TTC549 (cell line): ENCODE results near the gene RERE.
A peak's percentile ranks its signal among the peaks of the same experiment; 100 is the strongest.

ENCODE experiments used
- FAIRE-seq: peaks from 2 replicates; lab custom pipeline; 2012; peaks lifted over from hg19 to GRCh38; lab: Jason Lieb, UNC

Gene RERE

GRCh38 chr1:8540261-8540941 lies 277.0 kb downstream of the RERE start:
- FAIRE-seq, result no peak

DNA sequence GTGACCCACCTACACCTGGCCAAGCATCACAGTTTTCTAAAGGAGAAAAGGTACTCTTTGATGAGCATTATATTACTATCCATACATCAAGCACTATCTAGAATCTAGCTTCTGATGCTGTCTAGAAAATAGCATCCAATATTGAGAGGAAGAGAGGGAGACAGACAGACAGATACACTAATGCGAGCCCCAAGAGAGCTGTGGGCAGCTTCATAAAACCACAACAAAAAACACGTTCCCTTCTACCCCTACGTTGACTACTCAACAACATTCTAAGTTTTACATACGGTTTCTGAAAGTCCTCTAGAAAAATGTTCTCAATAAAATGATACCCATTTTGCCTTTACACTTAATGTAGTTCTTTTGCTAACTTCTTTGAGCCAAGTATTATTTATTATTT lies 277.8 kb downstream of the RERE start:
- no peak for FAIRE-seq

DNA sequence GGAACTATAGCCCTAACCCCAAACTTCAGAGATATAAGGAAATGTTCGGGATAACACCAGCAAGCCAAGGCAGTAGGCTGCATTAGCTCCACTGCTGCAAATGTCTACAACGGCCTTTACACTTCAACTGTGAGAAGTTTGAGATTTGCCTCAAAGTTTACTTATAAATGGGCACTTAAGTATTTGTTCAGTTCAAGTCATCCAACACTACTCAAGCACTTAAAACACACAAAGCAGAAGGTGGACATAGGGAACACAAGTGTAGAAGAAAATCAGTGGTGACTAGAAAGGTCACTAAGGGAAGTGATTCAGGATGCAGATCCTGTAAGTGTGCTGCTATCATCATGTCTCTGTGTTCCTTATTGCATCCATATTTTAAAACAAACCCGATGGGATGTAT lies 278.9 kb downstream of the RERE start:
- no peak for FAIRE-seq

DNA sequence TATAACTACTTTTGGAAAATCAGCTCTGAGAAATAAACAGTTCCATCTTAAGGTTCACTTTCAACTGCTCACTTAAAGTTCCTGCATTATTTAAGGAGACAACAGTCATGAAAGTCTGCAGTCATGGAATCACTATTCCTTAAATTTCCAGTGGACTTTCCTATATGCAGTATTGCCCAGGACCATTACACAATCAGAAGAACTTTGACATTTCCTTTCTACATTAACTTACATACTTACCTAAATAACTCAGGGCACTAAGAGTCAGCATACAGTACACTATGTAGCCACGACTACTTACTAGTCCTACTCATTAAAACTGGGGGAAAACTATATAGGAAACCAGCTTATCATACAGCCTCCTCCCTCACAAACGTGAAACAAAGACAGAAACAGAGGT lies 279.4 kb downstream of the RERE start:
- no peak for FAIRE-seq

DNA sequence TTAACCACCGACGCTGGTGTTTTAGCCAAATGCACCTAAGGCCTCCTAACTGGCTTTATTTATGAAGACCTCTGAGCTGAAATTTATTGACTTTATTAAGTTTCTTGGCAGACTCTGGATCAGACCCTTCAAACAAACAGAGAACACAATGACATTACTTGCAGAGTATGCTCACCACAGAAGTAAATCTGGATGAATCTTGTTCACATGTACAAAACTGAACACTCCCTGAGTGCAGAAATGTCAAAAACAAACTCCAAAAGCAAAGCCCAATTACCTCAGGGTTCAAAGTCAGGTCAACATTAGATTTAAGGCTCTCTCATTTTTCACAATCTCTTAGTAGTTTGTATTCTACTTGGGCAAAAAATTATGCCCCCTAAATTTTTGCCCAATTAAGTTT lies 280.9 kb downstream of the RERE start:
- FAIRE-seq, result no peak

- no peak for FAIRE-seq
Observed at GRCh38 chr1:8533907-8534306, 283.5 kb downstream of the RERE start.

DNA sequence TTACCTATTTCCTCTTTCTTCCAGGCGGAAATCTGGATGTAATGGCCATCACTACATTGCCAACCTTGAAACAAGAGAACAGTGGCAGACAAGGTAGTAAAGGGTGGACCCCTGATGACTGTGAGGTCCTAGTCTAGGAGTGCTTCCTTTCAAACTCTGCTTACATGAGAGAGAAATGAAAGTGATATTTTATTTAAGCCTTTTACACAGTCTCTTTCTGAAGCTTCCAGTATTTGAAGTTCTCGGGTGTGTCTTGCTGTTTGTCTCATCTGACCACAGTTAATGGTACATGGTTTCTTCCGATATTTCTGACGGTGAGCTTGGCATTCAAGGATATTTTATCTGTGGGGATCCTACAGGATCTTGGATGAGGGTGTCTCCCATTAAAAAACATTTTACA lies 284.3 kb downstream of the RERE start:
- FAIRE-seq, result no peak

DNA sequence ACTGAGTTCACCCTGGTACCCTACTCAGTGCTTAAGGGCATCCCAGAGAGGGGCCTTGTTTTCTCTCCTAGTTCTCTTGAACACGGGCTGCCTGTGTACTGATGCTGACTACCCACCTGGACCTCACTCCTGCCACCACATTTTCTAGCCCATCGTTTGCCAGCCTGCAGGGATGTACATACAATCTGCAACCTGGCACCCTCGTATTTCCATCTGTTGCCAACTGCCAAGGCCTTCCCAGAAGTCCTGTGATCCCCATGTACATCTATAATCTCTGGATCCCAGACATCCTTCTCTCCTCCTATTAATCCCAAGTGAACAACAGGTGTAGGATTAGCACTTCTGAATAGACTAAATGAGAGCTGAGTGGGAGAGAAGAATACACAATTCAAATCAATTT lies 287.5 kb downstream of the RERE start:
- FAIRE-seq, result no peak

- no peak for FAIRE-seq
Observed at GRCh38 chr1:8527941-8528340, 289.5 kb downstream of the RERE start.

DNA sequence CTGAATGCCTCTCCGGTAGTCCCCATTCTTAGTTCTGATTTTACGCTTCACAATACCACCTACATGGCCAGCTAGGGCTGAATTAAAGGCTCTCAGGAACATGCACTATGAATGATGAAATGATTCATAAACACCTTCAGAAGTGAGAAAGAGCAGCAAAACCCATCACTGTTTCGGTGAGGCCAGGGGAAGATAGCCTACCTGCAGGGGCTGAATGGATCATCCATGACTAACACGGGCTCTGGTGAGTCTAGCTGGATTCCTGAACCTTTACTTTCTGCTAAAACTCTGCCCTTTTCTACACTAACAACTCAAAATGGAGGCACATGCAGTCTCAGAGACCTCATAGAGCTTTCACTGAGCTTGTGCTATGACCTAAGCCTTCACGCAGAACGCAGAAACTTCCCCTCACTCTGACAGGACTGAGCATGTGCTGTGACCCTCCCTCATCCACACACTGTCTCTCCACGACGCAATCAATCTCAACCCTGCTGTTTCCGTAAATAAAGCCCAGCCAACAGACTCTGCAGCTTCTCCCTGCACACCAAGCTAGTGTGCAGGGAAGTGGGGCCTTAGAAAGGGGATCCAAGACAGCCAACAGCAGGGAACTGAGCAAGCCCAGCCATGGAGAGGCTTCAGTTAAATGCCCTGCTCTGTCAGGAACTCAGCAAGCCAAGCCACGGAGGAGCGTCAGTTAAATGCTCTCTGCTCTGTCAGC lies 291.7 kb downstream of the RERE start:
- FAIRE-seq, result peak; percentile 73

DNA sequence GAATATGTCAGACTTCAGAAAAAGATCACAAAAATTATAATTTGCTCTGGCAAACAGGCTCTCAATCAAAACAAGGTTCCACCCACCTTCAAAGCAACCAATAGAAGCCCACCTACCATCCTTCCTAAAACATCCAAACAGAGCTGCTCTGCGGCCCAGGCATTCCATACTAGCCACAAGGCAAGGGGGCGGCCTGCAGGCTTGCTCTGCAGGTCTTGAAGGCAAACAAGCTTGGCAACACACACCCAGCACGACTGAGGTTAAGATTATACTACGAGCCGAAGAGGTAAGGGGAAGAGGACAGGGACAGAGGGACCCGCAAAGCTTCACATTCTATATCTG lies 292.3 kb downstream of the RERE start:
- no peak for FAIRE-seq

DNA sequence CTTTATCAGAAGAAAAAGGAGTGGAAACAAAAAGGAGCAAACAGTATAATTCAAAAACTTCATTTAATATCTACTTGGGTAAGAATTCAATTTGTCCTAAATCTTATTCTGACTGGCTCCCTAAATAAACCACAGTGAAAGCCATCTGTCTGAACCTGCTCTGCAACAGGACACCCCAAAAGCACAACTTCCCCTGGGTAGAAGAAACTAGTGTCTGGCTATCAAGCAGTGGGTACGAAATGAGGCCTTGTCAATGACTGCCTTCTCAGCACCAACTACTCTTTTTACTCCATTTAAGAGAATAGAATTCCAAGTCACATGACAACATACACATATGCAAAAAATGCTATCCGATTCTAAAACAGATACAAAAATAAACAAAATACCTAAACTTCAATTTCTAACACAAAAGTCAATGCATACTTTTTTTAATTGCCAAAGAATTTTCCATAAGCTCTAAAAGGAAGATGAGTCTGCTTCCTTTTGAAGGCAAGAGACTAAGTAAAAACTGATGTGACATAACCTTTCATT lies 292.7 kb downstream of the RERE start:
- FAIRE-seq, result no peak

DNA sequence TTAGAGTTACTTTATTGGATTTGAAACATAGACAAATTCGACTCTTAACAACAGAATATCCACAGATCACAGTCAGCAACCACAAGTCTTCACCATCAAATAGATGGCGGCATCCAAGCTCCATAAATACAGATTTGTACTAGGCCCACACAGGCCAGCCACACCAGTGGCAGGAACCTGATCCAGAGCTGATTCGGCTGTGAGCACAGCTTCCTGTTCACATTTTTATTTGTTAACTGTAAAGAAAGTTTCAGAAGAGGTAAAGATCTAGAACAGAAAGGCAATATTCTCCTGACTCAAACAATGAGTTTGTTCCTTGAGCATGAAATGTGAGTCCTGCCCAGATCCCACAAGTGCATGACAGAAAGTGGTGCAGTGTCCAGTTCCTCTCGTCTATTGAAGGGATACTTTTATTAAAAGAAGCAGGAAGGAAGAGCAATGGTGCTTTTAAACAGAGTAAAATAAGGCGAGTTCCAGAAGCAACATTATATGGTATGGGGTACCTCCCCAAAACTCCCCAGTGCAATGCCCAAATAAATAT lies 293.7 kb downstream of the RERE start:
- no peak for FAIRE-seq

- no peak for FAIRE-seq
Observed at GRCh38 chr1:8520483-8520966, 296.9 kb downstream of the RERE start.

GRCh38 chr1:8519167-8519566 lies 298.3 kb downstream of the RERE start:
- FAIRE-seq, result no peak

- FAIRE-seq, result no peak
Observed at GRCh38 chr1:8518490-8518801, 299.0 kb downstream of the RERE start.

GRCh38 chr1:8517661-8518489 lies 299.6 kb downstream of the RERE start:
- FAIRE-seq, result no peak

GRCh38 chr1:8516793-8517556 lies 300.5 kb downstream of the RERE start:
- no peak for FAIRE-seq

DNA sequence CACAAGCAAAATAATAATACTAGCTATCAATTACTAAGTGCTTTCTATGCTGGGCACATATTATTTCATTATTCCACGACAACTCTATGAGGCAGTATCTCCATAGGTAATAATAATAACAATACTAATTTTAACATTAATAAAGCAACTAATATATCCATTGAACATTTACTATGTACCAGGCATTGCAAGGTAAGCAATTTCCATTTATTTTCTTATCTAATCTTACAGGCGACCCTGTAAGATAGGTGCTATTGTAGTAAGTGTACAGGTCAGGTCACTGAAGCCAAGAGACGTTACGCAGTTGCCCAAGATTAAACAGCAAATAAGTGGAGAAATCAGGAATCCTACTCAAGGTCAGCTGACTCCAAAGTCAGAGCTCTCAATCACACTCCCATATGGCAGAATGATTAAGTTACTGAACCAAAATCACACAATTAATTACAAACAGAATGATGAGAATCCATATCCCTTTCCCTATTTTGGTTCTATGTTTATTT lies 301.1 kb downstream of the RERE start:
- no peak for FAIRE-seq

DNA sequence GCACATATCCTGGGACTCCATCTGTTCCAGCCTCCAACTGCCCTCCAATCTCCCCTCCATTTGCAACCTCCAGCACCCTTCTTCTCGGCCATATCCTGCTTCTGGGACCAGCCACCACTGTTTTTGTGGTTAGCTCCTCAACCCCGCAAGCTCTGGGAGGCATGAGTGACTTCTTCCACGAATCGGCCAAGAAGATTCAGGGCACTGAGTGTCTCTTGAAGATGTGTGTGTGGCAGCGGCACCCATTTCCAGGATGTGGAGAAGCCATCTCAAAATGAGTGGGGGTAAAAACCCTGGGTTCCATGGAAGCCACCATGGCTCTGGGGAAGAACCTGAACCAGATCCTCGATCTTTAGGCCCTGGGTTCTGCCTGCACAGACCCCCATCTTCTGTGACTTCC lies 304.9 kb downstream of the RERE start:
- no peak for FAIRE-seq

- no peak for FAIRE-seq
Observed at GRCh38 chr1:8510041-8510823, 307.2 kb downstream of the RERE start.
